Effector memory CD8-positive, alpha-beta T cell (primary cell): ENCODE results near the gene ATP11A.
A peak's percentile ranks its signal among the peaks of the same experiment; 100 is the strongest.
"Not testable (repeated sequence)": the region's sequence is repeated elsewhere in the genome, so short reads cannot be mapped to it uniquely, and the experiment has no call there.

ENCODE experiments used
- ATAC-seq: fragments of 150-1000 bp; cut with Tn5 transposase; replicated peaks from 2 replicates; pipeline ENCODE4 v1.10.0; 2021; ENCODE audit warnings: mild to moderate bottlenecking, moderate library complexity
- DNase-seq, 3 experiments: peaks; one replicate each; pipeline ENCODE4 v3.0.0; 2021
- H3K27ac Mint-ChIP-seq, 2 donors: one replicate each; pipeline ENCODE4 v1.8.0; 2022; ENCODE audit warnings: mild to moderate bottlenecking in 2 of 2, mixed read lengths in 2 of 2, moderate library complexity in 2 of 2
- H3K27me3 Mint-ChIP-seq, 2 donors: one replicate each; pipeline ENCODE4 v1.8.0; 2022; ENCODE audit warnings: mixed read lengths in 2 of 2
- H3K36me3 Mint-ChIP-seq: one replicate; pipeline ENCODE4 v1.8.0; 2022; ENCODE audit warnings: mild to moderate bottlenecking, moderate library complexity, mixed read lengths; ENCODE audit not compliant: insufficient read depth
- H3K4me1 Mint-ChIP-seq, 2 donors: one replicate each; pipeline ENCODE4 v1.8.0; 2022; ENCODE audit warnings: low read depth in 2 of 2, mixed read lengths in 2 of 2
- H3K4me3 Mint-ChIP-seq, 2 donors: one replicate each; pipeline ENCODE4 v1.8.0; 2022; ENCODE audit warnings: mild to moderate bottlenecking in 2 of 2, mixed read lengths in 2 of 2, moderate library complexity in 2 of 2
- H3K9me3 Mint-ChIP-seq, 2 donors: one replicate each; pipeline ENCODE4 v1.8.0; 2022; ENCODE audit warnings: mixed read lengths in 2 of 2

The ATP11A gene

DNA sequence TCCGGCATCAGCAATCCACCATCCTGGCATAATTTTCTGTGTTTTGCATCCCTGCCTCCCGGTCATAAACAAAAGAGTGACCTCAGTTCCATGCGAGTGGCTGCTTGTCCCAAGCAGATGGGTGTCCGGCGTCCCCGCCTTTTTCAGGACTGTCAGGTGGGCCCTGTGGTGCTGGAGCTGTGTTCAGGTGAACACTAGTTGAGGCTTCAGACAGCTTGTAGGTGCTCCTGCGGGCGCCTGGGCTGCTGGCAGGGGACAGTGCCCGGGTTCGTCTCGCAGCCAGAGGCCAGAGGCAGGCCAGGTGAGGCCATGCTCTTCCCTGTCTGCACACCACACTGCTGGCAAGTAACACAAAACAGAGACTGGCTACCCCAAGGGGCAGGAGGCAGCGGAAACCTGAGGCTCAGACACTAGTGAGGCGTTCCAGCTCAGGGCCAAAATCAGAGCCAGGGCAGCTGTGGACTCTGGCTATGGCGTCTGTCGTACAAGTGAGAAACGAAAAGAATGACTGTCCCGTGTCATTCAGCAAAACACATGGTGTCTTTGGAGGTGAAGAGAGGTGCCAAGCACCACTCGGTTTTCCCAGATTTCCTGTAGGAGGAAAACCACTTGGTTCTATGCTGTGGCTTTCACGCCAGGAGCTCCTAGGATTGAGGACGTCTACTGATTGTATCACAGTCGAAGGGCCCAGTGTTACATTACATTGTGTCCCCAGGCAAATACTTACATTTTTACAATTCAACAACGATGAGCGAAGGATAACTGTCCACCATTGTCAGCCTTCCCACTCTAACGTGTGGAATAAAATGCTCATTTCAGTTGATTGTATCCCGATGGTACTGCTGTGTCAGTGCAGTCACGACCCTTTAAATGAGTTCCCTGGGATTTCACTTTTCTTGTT lies 104.0 kb downstream of the ATP11A start:
- Mint-ChIP-seq H3K27ac (no peak overlapping the region), H3K4me1 (no peaks in the 10 kb centered on the region)
- DNase-seq: no peak

GRCh38 chr13:112795277-112795676 lies 105.4 kb downstream of the ATP11A start:
- H3K36me3 Mint-ChIP-seq: no peaks in the 10 kb centered on the region
- no peak overlapping the region for H3K4me3 Mint-ChIP-seq
- H3K9me3 Mint-ChIP-seq: peaks cover 6 to 11% of the 10 kb centered on the region in 2 donors
- DNase-seq (no peak), ATAC-seq (no peak)
- H3K27me3 Mint-ChIP-seq: no peaks in the 10 kb centered on the region
- H3K4me1 Mint-ChIP-seq: no peaks in the 10 kb centered on the region
- no peak overlapping the region for H3K27ac Mint-ChIP-seq

More for the DNA sequence above, 104.0 kb downstream of the ATP11A start:
- Mint-ChIP-seq H3K27me3 (no peaks in the 10 kb centered on the region), H3K4me3 (no peak overlapping the region), H3K36me3 (no peaks in the 10 kb centered on the region), H3K9me3 (peaks cover 1 to 6% of the 10 kb centered on the region in 2 donors)
- ATAC-seq: no peak

- Mint-ChIP-seq H3K4me3 (no peak overlapping the region), H3K9me3 (peaks cover 6 to 11% of the 10 kb centered on the region in 2 donors), H3K27me3 (no peaks in the 10 kb centered on the region), H3K36me3 (no peaks in the 10 kb centered on the region), H3K27ac (no peak overlapping the region), H3K4me1 (no peaks in the 10 kb centered on the region)
- ATAC-seq: no peak
- no peak for DNase-seq
Measured at GRCh38 chr13:112796190-112796915, 106.5 kb downstream of the ATP11A start.

GRCh38 chr13:112799394-112799793 lies 109.6 kb downstream of the ATP11A start:
- DNase-seq (no peak), ATAC-seq (no peak)
- Mint-ChIP-seq H3K27me3 (no peaks in the 10 kb centered on the region), H3K9me3 (peaks cover 6 to 11% of the 10 kb centered on the region in 2 donors), H3K36me3 (no peaks in the 10 kb centered on the region), H3K27ac (no peak overlapping the region), H3K4me1 (no peaks in the 10 kb centered on the region), H3K4me3 (no peak overlapping the region)

GRCh38 chr13:112800057-112800456 lies 110.2 kb downstream of the ATP11A start:
- H3K9me3 Mint-ChIP-seq: peaks cover 6 to 11% of the 10 kb centered on the region in 2 donors
- no peaks in the 10 kb centered on the region for H3K36me3 Mint-ChIP-seq
- ATAC-seq: no peak
- no peak overlapping the region for H3K27ac Mint-ChIP-seq
- DNase-seq: no peak
- H3K4me1 Mint-ChIP-seq: no peaks in the 10 kb centered on the region
- H3K4me3 Mint-ChIP-seq: no peak overlapping the region
- H3K27me3 Mint-ChIP-seq: no peaks in the 10 kb centered on the region

- not testable (repeated sequence) for H3K4me1 Mint-ChIP-seq, ATAC-seq, H3K27me3 Mint-ChIP-seq, H3K36me3 Mint-ChIP-seq, DNase-seq, H3K4me3 Mint-ChIP-seq, H3K27ac Mint-ChIP-seq
- peaks cover 6 to 11% of the 10 kb centered on the region in 2 donors for H3K9me3 Mint-ChIP-seq
Measured at GRCh38 chr13:112800807-112801206, 111.0 kb downstream of the ATP11A start.

DNA sequence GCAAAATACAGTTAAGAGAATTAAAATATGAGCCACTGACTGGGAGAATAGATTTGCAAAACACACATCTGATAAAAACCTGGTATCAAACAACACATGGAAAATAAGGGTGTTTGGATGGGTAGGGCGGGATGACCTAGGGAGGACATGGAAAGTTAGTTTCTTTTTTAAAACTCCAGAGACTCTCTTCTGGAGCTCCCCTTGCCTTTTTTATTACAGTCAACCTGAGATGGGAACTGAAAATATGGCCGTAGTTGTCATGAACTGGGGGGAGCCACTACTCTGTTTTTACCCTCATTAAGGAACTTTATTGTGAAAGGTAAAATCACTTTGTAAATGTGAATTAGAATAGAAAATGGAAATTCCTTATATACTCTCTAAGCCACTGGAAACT lies 113.0 kb downstream of the ATP11A start:
- no peaks in the 10 kb centered on the region for H3K4me1 Mint-ChIP-seq
- H3K9me3 Mint-ChIP-seq: peaks cover 6 to 11% of the 10 kb centered on the region in 2 donors
- ATAC-seq (no peak), DNase-seq (no peak)
- H3K4me3 Mint-ChIP-seq: no peak overlapping the region
- H3K27me3 Mint-ChIP-seq: no peaks in the 10 kb centered on the region
- H3K27ac Mint-ChIP-seq: no peak overlapping the region
- H3K36me3 Mint-ChIP-seq: no peaks in the 10 kb centered on the region

- DNase-seq: no peak
- peaks cover under 1% of the 10 kb centered on the region for H3K36me3 Mint-ChIP-seq
- peak overlapping the region in 1 of 2 donors; percentile 46 for H3K27ac Mint-ChIP-seq
Measured at GRCh38 chr13:112803422-112803821, 113.6 kb downstream of the ATP11A start.

GRCh38 chr13:112804374-112804773 lies 114.5 kb downstream of the ATP11A start:
- no peaks in the 10 kb centered on the region for H3K9me3 Mint-ChIP-seq
- peak overlapping the region; percentile 41 to 60 for H3K27ac Mint-ChIP-seq
- ATAC-seq: no peak
- no peak for DNase-seq
- H3K27me3 Mint-ChIP-seq: no peaks in the 10 kb centered on the region
- no peak overlapping the region for H3K4me3 Mint-ChIP-seq
- peaks cover 5% of the 10 kb centered on the region for H3K36me3 Mint-ChIP-seq
- H3K4me1 Mint-ChIP-seq: no peaks in the 10 kb centered on the region

More at GRCh38 chr13:112803422-112803821, 113.6 kb downstream of the ATP11A start:
- Mint-ChIP-seq H3K4me1 (no peaks in the 10 kb centered on the region), H3K4me3 (no peak overlapping the region), H3K9me3 (peaks cover 6 to 9% of the 10 kb centered on the region in 2 donors), H3K27me3 (no peaks in the 10 kb centered on the region)
- no peak for ATAC-seq

GRCh38 chr13:112806739-112807652 lies 117.2 kb downstream of the ATP11A start:
- H3K4me1 Mint-ChIP-seq: no peaks in the 10 kb centered on the region
- no peaks in the 10 kb centered on the region for H3K27me3 Mint-ChIP-seq
- no peak overlapping the region for H3K4me3 Mint-ChIP-seq
- ATAC-seq (no peak), DNase-seq (no peak)
- peak overlapping the region in 1 of 2 donors; percentile 41 for H3K27ac Mint-ChIP-seq
- H3K36me3 Mint-ChIP-seq: peaks cover 13% of the 10 kb centered on the region
- no peaks in the 10 kb centered on the region for H3K9me3 Mint-ChIP-seq

- Mint-ChIP-seq H3K27ac (no peak overlapping the region), H3K9me3 (no peaks in the 10 kb centered on the region), H3K4me1 (no peaks in the 10 kb centered on the region), H3K36me3 (peaks cover 13% of the 10 kb centered on the region), H3K4me3 (no peak overlapping the region), H3K27me3 (no peaks in the 10 kb centered on the region)
- DNase-seq (no peak), ATAC-seq (no peak)
Measured at GRCh38 chr13:112807653-112808376, 118.0 kb downstream of the ATP11A start.

DNA sequence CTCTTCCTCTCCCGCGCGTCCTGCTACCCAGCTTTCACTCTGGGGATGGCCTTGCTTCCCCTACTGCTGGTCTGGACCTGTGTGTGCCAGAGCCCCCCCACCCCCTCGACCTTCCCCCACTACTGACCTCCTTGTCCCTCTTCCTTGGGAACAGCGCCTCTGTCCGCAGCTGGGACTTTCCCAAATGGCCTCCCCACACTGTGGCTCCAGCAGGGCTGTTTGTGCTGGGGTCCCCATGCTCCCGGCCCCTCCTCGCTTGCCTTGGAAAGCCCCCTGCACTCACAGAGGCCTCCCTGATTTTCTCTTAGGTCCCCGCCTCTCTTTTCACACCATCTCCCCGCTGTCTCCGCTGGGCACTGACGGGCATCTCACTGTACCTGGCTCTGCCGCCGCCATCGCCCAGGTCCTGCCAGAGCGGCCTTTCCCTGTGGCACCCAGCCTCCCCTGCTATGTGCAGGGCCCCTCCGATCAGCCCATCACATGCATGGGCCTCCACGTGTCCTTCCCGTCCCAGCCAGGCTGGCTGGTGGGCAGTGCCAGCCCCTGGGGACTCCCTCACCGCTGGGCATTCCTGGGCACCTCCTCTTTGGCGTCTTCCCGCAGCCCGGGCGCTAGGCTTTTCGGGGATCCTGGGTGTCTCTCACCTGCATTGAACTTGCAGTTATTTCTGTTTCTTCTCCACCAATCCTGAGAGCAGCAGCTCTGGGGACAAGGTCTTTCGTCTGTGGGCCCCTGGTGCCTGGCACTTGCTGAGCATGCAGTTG lies 118.7 kb downstream of the ATP11A start:
- Mint-ChIP-seq H3K4me3 (no peak overlapping the region), H3K9me3 (no peaks in the 10 kb centered on the region), H3K36me3 (peaks cover 16% of the 10 kb centered on the region), H3K27ac (no peak overlapping the region), H3K27me3 (no peaks in the 10 kb centered on the region), H3K4me1 (no peaks in the 10 kb centered on the region)
- ATAC-seq (no peak), DNase-seq (no peak)
